Karpas-422 (cell line): ENCODE measurements around the gene DPF3. TPM values are rescaled to one million over a fixed set of nuclear protein-coding genes. Genes with fewer than 3 reads are reported as not detected.

Experiments used
- DNase-seq: peaks from one replicate; pipeline ENCODE4 v3.0.0-alpha.2; 2015
- H2AFZ ChIP-seq: fragments of 200-600 bp; sonication (generic); 2 replicates; pipeline ENCODE4 v1.6.1; 2014; ENCODE audit warnings: antibody characterized with exemption, low read length, mixed read lengths
- H3K27ac ChIP-seq: fragments of 200-600 bp; sonication (generic); 2 replicates; pipeline ENCODE4 v1.5.1; 2014; ENCODE audit warnings: mild to moderate bottlenecking, low read length, moderate library complexity
- H3K27me3 ChIP-seq: fragments of 200-600 bp; sonication (generic); 2 replicates; pipeline ENCODE4 v1.6.1; 2014; ENCODE audit warnings: low read length, mixed read lengths
- H3K36me3 ChIP-seq: fragments of 200-600 bp; sonication (generic); 2 replicates; pipeline ENCODE4 v1.6.1; 2014; ENCODE audit warnings: low read length, mixed read lengths; ENCODE audit not compliant: insufficient read depth
- H3K4me1 ChIP-seq: fragments of 200-600 bp; sonication (generic); 2 replicates; pipeline ENCODE4 v1.6.1; 2014; ENCODE audit warnings: mild to moderate bottlenecking, low read length, mixed read lengths
- H3K4me2 ChIP-seq: fragments of 200-600 bp; sonication (generic); 2 replicates; pipeline ENCODE4 v1.6.1; 2014; ENCODE audit warnings: low read length, low read depth, mild to moderate bottlenecking; ENCODE audit not compliant: poor library complexity, severe bottlenecking
- H3K4me3 ChIP-seq: fragments of 200-600 bp; sonication (generic); 2 replicates; pipeline ENCODE4 v1.5.1; 2014; ENCODE audit warnings: mild to moderate bottlenecking, antibody characterized with exemption, low read length, mixed read lengths
- H3K79me2 ChIP-seq: fragments of 200-600 bp; sonication (generic); 2 replicates; pipeline ENCODE4 v1.6.1; 2014; ENCODE audit warnings: mild to moderate bottlenecking, low read length, mixed read lengths
- H3K9ac ChIP-seq: fragments of 200-600 bp; sonication (generic); 2 replicates; pipeline ENCODE4 v1.6.0; 2014; ENCODE audit warnings: low read length
- H3K9me2 ChIP-seq: fragments of 200-600 bp; sonication (generic), shearing (Covaris generic); replicated peaks from 2 replicates; pipeline ENCODE4 v1.6.0; 2014; ENCODE audit warnings: mild to moderate bottlenecking, low read length, moderate library complexity; ENCODE audit not compliant: insufficient read depth
- H3K9me3 ChIP-seq: fragments of 300-700, 200-600 bp; sonication (generic); 2 replicates; pipeline ENCODE4 v1.6.1; 2014; ENCODE audit warnings: low read length, mixed read lengths
- H4K20me1 ChIP-seq: fragments of 200-600 bp; sonication (generic); 2 replicates; pipeline ENCODE4 v1.6.1; 2014; ENCODE audit warnings: mild to moderate bottlenecking, antibody characterized with exemption, low read length, low read depth; ENCODE audit not compliant: insufficient read depth
- total RNA-seq: library from RNA; depleted of rRNA; stranded (reverse); fragments of >200 nt; shearing (Covaris generic); gene quantifications from 2 replicates; pipeline ENCODE4 v1.2.3, GENCODE V29; 2014; ENCODE audit warnings: low replicate concordance

DPF3 gene
- total RNA-seq, 1 experiment from 2014 or later: 3.1 TPM

DNA sequence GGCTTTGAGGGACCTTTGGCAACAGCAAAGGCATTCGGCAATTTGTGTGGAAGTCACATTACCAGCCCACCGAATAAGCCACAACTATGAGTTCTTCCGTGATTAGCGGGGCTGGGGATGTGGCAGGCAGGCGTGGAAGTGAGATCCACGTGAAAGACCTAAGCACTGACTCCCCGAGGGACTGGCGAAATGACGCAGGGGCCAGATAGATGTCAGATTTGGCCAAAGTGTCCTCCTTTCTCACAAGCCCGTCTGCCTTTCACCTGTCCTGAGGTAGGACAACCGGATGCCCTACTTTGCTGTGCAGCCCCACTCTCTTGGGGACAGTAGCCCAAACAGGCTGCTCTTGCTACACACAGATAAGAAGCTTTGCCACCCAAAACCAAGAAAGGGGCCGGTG lies 54.5 kb downstream of the DPF3 start:
- Histone ChIP-seq H3K27ac (no peak overlapping the region), H3K79me2 (no peaks in the 10 kb centered on the region), H4K20me1 (no peaks in the 10 kb centered on the region), H3K4me3 (no peak overlapping the region), H3K9me2 (no peaks in the 10 kb centered on the region), H3K4me2 (no peak overlapping the region), H3K36me3 (no peaks in the 10 kb centered on the region), H2AFZ (no peak overlapping the region), H3K9ac (no peak overlapping the region), H3K9me3 (no peaks in the 10 kb centered on the region), H3K4me1 (no peaks in the 10 kb centered on the region), H3K27me3 (no peaks in the 10 kb centered on the region)
- no peak for DNase-seq

DNA sequence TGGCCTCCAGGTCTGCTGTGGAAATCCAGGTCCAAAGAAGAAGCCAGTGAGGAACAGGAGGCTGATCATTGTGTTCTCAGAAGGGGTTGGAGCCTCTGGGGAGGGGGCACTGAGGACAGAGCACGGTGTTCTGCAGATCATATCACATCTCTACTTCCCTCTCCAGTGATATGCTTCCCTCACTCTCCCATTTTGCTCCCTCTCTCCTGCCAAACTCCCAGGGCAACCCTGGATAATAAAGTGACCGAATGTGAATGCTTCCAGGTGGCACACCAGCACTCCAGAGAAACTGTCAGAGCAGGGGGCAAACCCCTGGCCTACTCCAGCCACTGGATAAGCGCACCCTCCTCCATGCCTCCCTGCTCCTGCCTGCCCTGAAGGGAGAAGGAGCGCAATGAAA lies 57.8 kb downstream of the DPF3 start:
- Histone ChIP-seq H3K4me3 (no peak overlapping the region), H3K36me3 (no peaks in the 10 kb centered on the region), H3K9ac (no peak overlapping the region), H3K9me2 (no peaks in the 10 kb centered on the region), H3K4me2 (no peak overlapping the region), H3K4me1 (no peaks in the 10 kb centered on the region), H4K20me1 (no peaks in the 10 kb centered on the region), H2AFZ (no peak overlapping the region), H3K79me2 (no peaks in the 10 kb centered on the region), H3K9me3 (no peaks in the 10 kb centered on the region), H3K27ac (no peak overlapping the region), H3K27me3 (no peaks in the 10 kb centered on the region)
- no peak for DNase-seq

DNA sequence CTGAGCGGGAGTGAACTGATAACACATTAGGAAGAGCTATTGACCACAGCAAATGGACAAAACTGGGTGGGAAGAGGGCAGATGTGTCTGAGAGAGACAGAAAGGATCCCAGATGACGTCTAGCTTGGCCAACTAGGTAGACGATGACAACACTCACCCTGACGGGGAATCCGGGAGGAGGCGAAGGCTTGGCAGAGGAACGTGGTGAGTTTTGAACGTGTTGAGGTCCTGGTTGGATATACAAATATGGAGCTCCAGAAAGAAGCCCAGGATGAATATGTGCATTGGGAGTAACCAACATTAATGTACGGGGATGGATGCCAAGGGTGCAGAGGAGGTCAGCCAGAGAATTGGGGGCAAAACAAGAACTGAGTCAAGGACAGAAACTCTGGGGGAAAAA lies 60.7 kb downstream of the DPF3 start:
- no peaks in the 10 kb centered on the region for H3K79me2 ChIP-seq
- no peak for DNase-seq
- no peaks in the 10 kb centered on the region for H3K4me1 ChIP-seq
- no peaks in the 10 kb centered on the region for H3K9me2 ChIP-seq
- H2AFZ ChIP-seq: no peak overlapping the region
- H3K9me3 ChIP-seq: no peaks in the 10 kb centered on the region
- H3K4me2 ChIP-seq: no peak overlapping the region
- no peaks in the 10 kb centered on the region for H3K36me3 ChIP-seq
- no peak overlapping the region for H3K27ac ChIP-seq
- no peak overlapping the region for H3K4me3 ChIP-seq
- no peak overlapping the region for H3K9ac ChIP-seq
- H4K20me1 ChIP-seq: 0 out of 2 replicates have a peak, but pooled peaks cover 4% of the 10 kb centered on the region
- H3K27me3 ChIP-seq: no peaks in the 10 kb centered on the region

DNA sequence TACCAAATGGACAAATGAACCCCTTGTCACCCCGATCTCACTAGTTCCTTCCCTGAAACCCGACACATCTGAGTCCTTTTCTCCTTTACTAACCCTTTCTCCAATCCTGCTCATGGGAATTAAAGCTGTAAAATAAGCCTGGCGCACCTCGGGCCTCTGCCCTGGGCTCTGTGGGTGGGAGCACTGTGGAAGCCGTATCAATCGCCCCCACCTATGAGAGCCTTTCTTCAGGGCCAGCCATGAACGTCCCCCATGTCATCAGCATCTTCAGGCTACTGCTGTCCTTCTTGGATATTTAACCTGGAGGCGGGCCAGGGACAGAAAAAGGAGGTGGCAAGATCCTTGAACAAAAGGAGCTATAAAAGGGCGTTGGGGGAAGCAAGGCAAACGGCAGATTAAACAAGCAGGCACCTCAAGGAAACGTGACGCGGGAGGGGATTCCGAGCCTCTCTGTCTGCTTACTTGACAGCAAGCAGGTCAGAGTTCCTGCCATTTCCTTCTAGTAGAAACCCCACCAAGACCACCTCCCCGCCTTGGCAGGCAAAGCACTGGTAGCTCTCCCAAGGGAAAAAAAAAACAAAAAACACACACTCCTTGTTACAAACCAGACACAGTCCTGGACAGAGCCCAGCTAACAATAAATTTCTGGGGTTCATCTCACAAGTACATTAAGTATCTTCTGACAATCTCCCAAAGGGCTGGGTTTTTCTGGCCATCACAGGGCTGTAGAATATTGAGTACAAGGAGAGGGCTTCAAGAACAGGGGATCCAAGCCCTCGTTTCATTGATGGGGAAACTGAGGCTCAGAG lies 62.9 kb downstream of the DPF3 start:
- H3K9me3 ChIP-seq: no peaks in the 10 kb centered on the region
- H3K27me3 ChIP-seq: 0 out of 2 replicates have a peak, but pooled peaks cover 1% of the 10 kb centered on the region
- no peak overlapping the region for H3K4me3 ChIP-seq
- DNase-seq: no peak
- H3K79me2 ChIP-seq: no peaks in the 10 kb centered on the region
- H3K9me2 ChIP-seq: no peaks in the 10 kb centered on the region
- no peak overlapping the region for H2AFZ ChIP-seq
- no peak overlapping the region for H3K27ac ChIP-seq
- H3K4me1 ChIP-seq: no peaks in the 10 kb centered on the region
- no peaks in the 10 kb centered on the region for H3K36me3 ChIP-seq
- 0 out of 2 replicates have a peak, but pooled peaks cover 4% of the 10 kb centered on the region for H4K20me1 ChIP-seq
- no peak overlapping the region for H3K9ac ChIP-seq
- no peak overlapping the region for H3K4me2 ChIP-seq

DNA sequence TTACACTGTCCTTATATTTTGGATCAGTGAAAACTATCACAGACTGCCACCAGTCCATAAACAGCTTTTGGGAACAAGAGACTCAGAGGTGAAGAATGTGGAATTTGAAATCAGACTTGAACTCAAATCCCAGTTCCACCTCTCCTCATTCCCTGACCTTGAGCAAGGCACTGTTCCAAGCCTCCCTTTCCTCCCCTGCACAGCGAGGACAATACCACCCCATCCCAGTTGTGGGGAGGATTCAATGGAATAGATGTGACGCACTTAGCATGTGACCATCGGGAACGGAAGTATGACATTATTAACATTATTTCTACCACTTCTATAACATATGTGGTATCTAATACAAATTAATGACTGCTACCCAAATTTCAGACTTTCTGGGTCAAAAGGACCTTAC lies 63.5 kb downstream of the DPF3 start:
- Histone ChIP-seq H2AFZ (no peak overlapping the region), H3K79me2 (no peaks in the 10 kb centered on the region), H3K27me3 (0 out of 2 replicates have a peak, but pooled peaks cover 2% of the 10 kb centered on the region), H3K4me1 (no peaks in the 10 kb centered on the region), H3K9me3 (no peaks in the 10 kb centered on the region), H3K9ac (no peak overlapping the region), H3K27ac (no peak overlapping the region), H3K9me2 (no peaks in the 10 kb centered on the region), H3K36me3 (no peaks in the 10 kb centered on the region), H4K20me1 (0 out of 2 replicates have a peak, but pooled peaks cover 4% of the 10 kb centered on the region), H3K4me3 (no peak overlapping the region), H3K4me2 (no peak overlapping the region)
- DNase-seq: no peak

DNA sequence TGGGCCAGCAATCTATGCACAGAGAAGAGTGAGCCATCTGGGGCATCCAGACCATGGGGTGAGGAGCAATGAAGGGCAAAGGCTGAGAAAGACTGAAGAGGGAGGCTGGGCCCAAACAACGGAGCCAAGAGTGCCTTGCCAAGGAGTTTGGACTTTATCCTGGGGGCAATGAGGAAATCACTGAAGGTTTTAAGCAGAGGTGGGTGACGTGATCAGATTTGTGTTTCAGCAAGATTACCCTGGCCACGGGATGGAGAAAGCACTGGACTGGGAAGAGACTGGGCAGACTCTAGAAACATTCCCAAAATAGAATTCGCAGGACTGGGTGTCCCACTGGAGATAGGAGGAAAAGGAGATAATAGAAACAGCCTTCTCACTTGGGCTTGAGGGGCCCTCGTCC lies 65.3 kb downstream of the DPF3 start:
- Histone ChIP-seq H3K79me2 (no peaks in the 10 kb centered on the region), H3K9ac (no peak overlapping the region), H3K27ac (no peak overlapping the region), H3K4me1 (no peaks in the 10 kb centered on the region), H2AFZ (no peak overlapping the region), H3K4me2 (no peak overlapping the region), H3K4me3 (no peak overlapping the region), H3K9me3 (no peaks in the 10 kb centered on the region), H4K20me1 (0 out of 2 replicates have a peak, but pooled peaks cover 4% of the 10 kb centered on the region), H3K9me2 (no peaks in the 10 kb centered on the region), H3K27me3 (0 out of 2 replicates have a peak, but pooled peaks cover 2% of the 10 kb centered on the region), H3K36me3 (no peaks in the 10 kb centered on the region)
- no peak for DNase-seq

DNA sequence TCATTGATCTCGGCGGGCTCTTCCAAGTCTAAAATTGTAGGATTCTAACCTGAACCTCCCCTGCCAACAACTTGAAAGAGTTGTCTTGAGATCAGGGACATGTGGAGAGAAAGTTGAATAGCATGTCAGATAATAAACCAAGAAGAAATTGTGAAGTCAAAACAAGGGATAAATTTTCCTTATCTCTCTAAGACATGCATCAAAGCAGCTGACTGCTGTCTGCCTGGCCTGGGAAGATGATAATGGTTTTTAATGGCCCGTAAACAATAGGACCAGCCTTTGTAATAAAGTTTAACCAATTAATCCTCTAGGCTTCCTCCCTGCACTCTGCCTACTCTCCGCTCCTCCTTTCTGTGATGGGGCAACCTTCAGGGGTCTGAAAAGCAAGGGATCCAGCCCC lies 67.9 kb downstream of the DPF3 start:
- DNase-seq: no peak
- H3K4me2 ChIP-seq: no peak overlapping the region
- H3K27ac ChIP-seq: no peak overlapping the region
- no peaks in the 10 kb centered on the region for H3K36me3 ChIP-seq
- no peak overlapping the region for H3K9ac ChIP-seq
- no peaks in the 10 kb centered on the region for H3K4me1 ChIP-seq
- no peaks in the 10 kb centered on the region for H3K9me2 ChIP-seq
- H2AFZ ChIP-seq: no peak overlapping the region
- H3K27me3 ChIP-seq: 0 out of 2 replicates have a peak, but pooled peaks cover 2% of the 10 kb centered on the region
- H3K79me2 ChIP-seq: no peaks in the 10 kb centered on the region
- H3K9me3 ChIP-seq: no peaks in the 10 kb centered on the region
- H4K20me1 ChIP-seq: 0 out of 2 replicates have a peak, but pooled peaks cover 4% of the 10 kb centered on the region
- H3K4me3 ChIP-seq: no peak overlapping the region

DNA sequence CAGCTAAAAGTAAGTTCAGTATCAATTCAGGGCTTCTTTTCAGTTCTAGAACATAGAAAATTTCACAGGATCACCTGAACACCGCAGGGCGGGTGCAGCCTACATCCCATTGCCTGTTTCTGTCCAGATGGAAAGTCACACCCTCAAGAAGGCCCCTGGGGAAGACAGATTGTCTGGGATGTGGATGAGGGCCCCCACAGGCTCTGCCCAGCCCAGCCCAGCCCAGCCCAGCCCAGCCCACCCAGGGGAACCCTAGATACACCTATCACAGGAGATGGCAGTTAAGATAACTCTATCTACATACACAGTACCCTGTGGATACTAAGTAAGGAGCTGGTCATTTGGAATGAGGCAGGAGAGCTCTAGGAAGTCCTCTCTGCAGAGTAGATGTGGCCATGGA lies 68.4 kb downstream of the DPF3 start:
- no peaks in the 10 kb centered on the region for H3K9me2 ChIP-seq
- H3K4me3 ChIP-seq: no peak overlapping the region
- H3K4me1 ChIP-seq: no peaks in the 10 kb centered on the region
- no peak overlapping the region for H3K4me2 ChIP-seq
- no peak overlapping the region for H3K9ac ChIP-seq
- 0 out of 2 replicates have a peak, but pooled peaks cover 2% of the 10 kb centered on the region for H3K27me3 ChIP-seq
- H2AFZ ChIP-seq: no peak overlapping the region
- H3K36me3 ChIP-seq: no peaks in the 10 kb centered on the region
- DNase-seq: no peak
- H3K9me3 ChIP-seq: no peaks in the 10 kb centered on the region
- no peak overlapping the region for H3K27ac ChIP-seq
- 0 out of 2 replicates have a peak, but pooled peaks cover under 1% of the 10 kb centered on the region for H4K20me1 ChIP-seq
- no peaks in the 10 kb centered on the region for H3K79me2 ChIP-seq
